Activated T-cell treated with anti-CD3 and anti-CD28 coated beads, Interleukin-2, amount 50 U/mL, for 1 hour (primary cell): ENCODE data around the gene FSIP1.

Source experiments
- DNase-seq: peaks from one replicate; pipeline ENCODE4 v3.0.0-alpha.2; 2020

The FSIP1 gene

DNA sequence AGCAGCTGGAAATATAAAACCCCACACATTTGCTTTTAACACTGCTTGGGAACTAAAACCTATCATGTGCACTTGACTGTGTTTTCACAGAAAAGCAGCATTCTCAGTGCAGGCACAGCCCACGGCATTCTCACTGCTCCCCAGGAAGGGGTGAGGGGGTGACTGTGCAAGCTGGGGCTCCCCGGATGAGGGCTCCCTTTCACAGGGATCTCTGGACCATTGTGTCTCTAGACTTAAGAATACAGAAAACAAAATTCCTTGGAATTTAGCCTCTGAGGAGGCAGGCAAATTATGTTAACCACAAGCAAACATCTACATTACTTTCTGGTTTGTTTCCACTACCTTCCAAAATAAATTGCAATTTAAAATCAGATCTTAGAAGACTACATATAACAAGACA is 100.3 kb downstream of the FSIP1 start:
- no peak for DNase-seq

DNA sequence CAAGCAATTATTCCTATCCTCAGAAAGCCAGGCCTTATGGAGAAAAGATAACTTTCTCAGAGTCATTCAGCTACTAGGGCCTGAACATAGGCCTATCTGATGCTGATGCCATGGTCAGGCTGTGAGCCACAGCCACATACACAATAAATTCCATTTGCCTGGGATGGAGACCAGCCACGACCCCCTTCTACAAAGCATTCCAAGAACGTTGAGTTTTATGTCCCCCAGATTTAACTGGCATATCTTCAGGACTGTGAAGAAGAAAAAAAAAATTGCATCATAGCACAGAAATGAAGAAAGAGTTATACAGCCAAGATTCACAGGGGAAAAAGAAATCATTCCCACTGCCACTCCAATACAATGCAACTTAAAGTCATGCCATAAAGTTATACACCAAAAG is 101.8 kb downstream of the FSIP1 start:
- no peak for DNase-seq

DNA sequence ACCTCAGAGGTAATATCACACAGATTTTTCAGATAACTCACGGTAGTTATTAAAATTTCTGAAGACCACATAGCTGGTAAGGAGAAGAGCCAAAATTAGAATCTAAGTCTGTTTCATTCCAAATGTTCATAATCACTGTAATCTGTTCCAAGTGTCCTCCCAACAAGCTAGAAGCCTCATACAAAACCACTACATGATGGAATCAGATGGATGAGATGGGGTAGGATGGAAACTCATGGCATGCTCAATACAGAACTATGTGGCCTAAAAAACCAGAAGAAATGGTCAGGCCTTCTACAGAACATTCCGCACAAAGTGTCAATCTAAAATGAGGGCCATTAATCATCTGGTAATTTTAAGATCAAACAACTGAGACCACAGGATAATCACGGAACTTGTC is 110.0 kb downstream of the FSIP1 start:
- DNase-seq: no peak

DNA sequence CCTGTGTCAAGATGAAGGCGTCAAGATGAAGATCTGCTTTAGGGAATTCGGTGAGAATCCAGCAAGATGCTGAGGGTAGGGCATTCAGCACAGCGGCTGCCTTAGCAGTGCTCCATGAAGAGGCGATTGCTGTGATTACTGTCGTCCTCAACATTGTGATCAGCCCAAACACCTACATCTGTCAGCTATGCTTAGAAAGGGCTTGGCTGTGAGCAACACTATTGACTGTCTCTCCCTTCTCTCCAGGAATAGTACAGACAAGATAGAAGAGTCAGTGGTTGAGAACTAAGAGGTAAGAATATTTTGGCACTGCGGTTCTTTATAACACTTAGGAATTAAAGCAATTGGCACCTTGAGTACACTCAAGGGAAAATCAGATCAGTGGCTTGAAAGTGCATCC is 110.5 kb downstream of the FSIP1 start:
- no peak for DNase-seq

DNA sequence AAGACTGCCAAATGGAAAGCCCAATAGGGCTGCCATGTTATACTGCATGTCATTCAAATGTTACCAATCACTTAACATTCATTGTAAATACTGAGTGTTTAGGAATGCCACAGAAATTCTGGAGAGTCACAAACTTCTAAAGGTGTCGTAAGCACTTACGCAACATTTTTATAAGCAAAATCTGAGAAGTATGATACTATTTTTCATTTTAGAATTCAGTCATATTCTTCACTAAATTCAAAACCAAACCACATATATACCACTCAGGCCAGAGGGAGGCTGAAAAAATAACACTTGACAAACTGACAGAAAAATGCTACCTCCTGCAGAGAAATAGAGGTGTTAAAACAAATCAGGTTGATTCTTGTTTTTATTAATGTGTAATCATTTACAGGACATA is 112.0 kb downstream of the FSIP1 start:
- DNase-seq: no peak

DNA sequence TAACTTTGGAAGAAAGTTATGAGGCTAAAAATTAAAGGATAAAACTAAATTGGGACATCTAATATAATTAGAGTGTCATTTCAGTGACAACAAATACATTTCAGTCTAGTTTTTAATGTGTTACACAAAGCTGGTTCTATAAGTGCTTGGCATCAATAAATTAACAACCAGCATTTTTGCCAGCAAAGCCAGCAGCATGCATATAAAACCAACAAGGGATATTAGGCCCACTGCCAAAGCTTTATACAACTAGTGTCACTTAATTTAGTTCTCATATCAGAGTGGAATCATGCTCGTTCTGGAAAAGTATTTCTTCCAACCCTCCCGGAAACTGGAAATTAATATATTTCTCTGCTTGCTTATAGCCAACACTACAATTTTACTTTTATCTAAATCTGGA is 113.0 kb downstream of the FSIP1 start:
- no peak for DNase-seq

DNA sequence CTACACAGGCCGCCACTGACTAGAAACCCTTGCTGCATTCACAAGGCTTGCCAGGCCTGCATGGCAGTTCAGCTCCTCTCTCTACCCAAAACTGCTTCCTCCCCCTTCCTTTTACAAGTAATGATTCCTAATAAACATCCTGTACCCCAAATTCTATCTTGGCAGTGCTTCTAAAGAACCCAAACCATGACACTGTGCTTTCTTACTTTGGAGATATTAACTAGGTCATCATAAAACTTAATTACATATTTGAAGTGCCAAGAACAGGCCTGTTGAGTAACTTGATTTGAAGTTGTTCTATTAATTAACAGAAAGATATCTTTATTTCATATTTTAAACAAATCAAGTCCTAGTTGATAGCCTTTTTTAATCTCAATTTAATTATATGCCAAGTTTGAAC is 113.4 kb downstream of the FSIP1 start:
- DNase-seq: no peak

DNA sequence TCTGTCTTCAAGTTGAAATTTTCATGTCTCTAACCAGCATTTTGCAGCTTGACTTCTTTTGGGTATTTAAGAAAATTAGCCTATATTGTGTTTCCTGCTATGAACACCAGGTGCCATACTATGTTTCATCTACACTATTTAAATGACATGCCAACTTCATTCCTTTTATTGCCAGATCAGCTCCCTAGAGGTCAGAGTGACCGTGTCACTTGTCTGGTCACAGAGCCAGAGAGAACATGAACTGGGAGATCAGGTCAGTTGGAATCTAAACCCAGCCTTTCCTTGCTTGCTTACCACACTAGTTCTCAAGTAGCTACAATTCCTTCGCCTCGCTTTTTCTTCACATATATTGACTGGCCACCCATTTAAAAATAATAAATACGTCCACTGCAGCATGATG is 114.2 kb downstream of the FSIP1 start:
- DNase-seq: no peak

DNA sequence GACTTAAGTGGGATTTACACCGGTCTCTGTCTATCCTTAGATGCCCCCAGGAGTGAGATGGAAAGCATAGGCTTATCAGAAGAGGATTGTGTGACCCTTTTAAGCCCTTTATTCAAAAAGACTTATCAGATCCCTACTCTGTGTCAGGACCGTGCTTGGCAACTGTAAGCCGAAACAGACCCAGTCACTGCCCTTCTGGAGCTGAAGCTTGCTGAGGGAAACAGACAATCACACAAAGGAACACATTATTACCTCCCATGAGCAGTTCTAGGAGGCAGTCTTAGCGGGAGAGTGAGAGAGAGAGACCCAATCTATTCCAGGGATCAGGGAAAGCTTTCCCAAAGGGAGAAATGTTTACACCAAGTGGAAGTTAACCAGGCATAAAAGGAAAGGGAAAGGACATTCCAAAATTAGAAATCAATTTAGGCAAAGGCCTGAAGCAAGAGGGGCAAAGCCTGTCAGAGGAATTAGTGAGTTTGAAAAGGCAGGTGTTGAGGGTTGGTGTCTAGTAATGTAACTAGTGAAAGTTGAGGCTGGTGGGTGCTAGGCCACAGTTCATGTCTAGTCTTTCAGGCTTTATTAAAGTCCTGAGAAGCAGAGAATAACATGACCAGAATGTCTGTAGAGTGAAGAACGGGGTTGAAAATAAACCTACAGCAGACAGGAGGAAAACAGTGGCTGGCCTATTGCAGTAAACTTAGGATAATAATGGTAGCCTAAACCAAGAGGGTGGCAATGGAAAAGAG is 115.1 kb downstream of the FSIP1 start:
- no peak for DNase-seq

DNA sequence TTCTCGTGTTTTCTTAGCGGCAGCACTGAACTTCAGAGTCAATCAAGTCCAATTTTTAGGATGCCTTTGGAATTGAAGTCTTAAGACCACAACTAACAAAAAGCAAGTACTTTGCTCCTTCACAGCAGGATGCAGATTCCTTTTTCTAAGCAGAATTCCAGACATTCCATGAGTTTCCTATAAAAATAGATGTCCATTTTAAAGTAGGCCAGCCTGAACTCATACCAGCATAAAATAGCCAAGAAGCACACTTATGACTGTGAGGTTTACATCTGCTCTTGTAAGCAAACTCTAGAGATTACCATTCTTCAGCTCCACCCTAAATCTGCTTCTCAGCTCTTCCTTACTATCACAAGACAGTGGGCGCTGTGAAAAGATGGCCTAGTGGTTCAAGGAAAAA is 116.0 kb downstream of the FSIP1 start:
- DNase-seq: no peak

DNA sequence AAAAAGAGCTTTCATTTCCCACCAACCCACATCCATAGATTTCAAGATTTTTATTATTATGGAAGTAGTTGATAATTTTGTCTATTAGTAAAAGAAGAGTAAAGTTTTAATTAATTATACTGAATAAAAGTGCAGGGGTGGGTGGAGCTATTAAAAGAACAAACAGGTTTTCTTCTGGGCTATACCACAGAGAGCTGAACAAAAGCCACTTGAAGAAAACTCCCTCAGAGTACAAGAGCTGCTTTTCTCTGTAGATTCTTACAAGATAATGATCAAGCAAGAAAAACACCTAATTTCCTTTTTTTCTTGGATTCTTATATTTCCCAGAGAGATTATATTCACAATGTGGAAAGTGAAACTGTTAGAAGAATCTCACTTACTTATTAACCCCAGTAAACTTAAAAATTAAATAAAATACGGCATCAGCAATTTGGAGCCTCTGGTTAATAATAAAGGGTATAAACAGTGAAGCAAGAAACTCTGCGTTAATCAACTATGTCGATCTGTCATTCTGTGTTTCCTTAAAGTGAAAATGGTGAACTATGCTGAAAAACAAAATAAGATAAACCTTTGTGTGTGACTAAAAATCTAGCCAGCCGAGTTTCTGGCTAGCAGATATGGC is 116.9 kb downstream of the FSIP1 start:
- DNase-seq: no peak

DNA sequence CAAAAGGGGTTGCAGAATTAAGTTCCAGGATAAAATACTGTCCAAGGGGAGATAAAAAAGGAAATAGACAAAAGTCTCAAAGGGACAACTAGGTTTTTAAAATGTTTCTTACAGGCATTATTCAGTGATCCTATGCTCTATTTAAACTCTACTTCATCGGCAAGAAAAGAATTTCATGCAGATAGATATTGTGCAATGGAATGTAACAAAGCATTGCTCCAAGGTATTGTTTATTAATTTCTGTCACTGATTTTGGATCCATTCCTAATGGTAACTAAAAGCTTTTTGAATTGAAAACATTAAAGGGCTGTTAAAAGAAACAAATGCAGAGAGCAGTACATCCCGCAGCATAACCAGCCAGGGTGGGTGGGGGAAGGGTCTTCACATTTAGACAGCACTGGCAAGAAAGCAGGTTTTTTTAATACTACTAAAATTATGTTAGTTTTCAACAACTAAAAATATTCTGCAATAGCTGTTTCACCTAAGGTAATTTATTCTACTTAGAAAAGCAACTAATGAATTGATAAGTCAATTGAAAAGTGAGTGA is 118.9 kb downstream of the FSIP1 start:
- DNase-seq: no peak

DNA sequence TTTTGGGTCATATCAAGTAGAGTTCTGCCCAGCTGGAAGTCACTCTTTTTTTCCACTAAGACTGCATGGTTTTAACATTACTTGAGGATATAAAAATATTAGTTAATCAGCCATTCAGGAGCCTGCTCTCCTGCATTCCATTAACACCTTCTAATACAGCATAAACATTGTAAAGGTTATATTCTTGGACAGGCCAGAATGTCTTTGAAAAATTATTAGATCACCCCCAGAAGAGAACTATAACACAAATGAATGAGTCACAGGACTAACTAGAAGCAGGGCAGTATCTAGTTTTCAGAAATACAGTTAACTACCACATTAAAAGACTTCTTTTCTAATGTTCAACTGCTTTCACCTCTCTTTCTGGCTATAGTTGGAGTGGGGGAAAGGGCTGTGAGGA is 120.9 kb downstream of the FSIP1 start:
- DNase-seq: no peak

DNA sequence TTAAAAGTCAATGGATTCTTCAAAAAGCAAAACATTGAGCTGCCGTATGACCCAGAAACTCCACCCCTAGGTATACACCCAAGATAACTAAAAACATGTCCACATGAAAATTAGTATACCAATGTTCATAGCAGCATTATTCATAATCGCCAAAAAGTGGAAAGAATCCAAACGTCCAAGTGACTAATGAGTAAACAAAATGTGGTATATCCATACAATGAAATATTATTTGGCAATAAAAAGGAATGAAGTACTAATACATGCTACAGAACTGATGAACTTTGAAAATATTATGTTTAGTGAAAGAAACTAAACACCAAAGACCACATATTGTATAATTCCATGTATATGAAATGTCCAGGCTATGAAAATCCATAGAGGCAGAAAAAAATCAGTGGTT is 123.9 kb downstream of the FSIP1 start:
- no peak for DNase-seq

DNA sequence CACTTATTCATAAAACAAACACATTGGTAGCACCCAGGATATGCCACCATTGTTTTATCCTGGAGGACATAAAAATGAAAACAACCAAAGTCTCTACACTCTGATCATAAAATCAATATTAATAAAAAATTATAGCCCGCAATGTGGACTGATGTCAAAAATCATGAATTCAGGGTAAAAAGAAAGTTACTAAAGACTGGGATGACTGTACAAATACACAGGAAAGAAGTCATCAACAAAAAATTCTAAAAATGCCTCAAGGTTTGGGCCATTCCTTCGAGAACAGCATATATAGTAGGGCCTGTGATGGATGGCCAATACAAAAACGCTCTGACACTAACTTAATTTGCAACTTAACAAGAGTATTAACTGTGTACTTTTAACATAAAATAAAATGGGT is 125.0 kb downstream of the FSIP1 start:
- DNase-seq: no peak

DNA sequence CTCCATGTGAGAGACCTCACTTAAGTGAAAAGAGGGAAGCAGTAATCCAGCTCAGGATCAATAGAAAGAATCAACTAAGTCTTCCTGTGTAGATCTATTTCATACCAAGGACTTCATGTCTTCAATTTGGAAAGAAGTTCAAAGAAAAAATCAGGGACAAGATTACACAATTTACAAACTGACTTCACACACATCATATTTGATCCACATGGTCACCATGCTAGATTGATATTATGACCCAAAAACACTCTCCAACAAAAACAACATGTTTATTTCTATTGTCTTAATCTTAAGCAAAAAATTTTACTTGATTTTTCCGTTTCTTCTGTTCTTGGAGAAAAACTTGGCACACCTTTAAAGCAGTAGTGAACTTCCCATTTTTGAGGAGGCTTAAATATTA is 125.5 kb downstream of the FSIP1 start:
- no peak for DNase-seq

DNA sequence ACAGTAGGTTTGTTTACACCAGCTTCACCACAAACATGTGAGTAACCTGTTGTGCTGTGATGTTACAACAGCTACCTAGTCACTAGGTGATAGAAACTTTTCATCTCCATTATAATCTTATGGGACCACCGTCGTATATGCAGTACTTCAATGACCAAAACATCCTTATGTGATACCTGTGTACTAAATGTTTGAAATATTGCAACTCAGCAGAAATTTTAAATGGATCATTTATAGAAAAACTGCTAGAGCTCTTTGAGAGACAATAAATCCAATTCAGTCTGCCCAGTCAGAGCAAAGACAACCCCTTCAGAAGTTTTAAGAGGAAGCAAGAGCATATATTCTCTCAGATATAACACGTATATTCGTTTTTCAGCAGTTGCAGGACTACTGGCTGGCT is 128.3 kb downstream of the FSIP1 start:
- no peak for DNase-seq

DNA sequence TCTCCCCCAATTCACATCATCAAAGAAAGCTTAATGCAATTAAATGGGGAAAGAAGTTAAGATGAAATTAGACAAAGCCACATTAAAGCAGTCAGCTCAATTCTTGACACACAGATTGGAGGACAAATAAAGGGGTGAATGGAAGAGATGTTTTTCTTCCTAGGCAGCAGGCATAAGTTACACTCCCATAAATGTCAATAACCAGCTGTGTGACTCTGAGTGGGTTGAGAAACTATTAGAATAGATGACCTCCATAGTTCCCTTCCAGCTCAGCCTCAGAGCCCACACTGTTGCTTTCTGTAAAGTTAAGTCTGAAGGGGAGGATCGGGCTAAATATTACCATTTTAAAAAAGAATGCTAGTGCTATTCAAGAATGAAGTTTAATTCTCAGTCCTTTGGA is 130.8 kb downstream of the FSIP1 start:
- DNase-seq: no peak

DNA sequence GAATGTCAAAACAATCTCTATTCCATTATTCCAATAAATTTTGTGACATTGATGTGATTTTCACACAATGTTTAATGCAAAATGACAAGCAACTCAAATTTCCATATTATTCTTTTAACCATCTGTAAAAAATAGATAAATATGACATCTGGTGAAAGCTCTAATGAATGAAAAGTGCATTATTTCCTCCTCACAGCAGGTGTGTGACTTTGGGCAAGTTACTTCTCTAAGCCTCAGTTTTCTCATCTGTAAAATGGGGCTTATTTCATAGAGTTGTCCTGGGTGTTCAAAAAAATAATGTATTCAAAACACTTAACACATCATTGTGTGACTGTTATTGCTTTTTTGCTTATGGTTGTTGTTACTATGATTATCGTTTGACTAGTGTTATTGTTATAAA is 131.3 kb downstream of the FSIP1 start:
- DNase-seq: no peak

DNA sequence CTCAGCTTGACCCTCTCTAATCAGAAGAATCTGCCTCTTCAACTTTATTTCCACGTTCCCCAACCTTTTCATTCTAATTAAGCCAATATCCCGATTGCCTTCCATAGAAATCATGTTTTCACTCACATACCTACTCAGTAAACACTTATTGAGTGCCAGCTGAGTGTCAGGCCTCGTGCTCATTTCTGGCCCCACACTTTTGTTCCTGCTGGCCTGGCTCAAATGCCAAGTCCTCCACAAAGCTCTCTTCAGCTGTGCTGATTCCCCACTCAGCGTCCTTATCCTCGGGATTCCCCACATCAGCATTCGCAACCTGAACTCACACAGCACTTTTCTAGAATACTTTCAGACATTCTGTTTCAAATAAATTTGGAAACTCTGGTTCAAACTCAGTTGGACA is 132.9 kb downstream of the FSIP1 start:
- no peak for DNase-seq

DNA sequence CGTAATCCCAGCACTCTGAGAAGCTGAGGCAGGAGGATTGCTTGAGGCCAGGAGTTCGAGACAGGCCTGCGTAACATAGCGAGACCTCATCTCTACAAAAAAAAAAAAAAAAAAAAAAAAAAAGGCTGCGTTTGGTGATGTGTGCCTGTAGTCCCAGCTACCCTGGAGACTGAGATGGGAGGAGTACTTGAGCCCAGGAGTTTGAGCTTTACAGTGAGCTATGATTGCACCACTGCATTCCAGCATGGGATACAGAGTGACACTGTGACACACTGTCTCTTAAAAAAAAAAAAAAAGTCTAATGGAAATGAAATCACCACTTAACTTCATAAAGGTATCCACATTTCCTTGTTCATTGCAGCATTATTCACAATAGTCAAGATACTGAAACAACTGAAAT is 136.2 kb downstream of the FSIP1 start:
- DNase-seq: no peak

DNA sequence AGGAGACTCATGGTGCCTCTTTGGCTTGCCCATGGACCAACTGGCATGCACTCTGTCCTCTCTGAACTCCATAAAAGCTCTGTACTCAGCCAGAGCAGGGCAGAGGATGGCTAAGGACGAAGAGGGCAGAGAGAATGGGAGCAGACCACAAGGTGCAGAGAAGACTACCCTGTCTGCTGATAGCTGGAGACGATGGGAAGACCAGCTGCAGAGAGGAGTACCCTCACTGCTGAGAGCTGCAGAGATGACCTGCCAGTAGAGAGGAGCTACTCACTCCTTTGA is 136.7 kb downstream of the FSIP1 start:
- no peak for DNase-seq

DNA sequence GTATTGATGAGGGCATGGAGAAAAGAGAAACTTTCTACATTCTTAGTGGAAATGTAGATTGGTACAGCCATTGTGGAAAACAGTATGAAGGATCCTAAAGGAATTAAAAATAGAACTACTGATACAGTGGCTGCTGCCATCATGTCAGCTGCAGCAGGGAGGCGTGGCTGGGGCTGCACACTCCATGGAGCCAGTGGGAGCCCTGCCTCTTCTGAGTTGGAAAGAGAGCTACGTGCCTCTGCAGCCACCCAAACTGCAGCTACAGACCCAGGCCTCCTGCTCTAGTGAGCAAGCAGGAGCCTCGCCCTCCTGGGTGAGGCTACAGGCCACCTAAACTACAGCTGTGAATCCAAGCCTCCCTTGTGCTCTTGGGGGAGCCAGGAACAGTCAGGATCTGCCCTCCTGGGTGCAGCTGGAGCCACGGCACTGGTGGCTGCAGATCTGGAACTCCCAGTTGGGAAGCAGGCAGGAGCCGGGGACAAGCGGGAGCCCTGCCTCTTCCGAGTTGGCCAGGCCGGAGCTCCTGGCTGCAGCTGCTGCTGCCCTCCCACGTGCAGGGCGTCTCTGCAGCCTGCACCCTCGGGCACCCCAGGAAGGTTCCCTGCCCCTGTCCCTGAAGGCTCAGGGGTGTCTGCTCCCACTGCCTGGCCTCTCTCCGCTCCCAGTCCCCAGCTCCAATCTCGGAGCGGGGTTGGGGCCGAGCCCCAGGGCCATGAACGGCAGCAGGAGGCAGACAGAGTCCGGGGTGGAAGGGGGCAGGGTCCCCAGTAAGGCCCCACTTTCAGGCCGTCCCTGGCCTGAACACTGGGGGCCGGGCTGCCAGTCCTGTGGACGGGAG is 137.3 kb downstream of the FSIP1 start:
- DNase-seq: no peak

DNA sequence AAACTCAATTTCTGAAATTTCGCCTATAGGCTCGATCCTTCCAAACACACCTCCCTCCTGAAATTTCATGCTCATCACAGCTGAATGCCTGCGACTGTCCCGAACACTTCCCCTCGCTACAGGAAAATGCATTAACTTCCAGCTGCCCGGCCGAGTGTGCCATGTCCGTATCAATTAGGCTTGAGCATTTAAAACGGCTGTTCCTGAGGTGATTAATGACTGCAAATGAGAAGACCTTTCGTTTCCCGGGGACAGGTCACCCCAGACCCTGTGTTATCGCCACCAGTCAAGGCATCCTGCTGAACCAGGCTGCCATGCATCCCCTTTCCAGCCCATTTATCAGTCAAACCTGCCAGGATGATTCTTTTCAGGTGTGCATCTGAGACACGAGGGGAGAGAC is 138.5 kb downstream of the FSIP1 start:
- DNase-seq: no peak
